ENCODE data around the gene ACIN1. TPM values are rescaled to one million over a fixed set of nuclear protein-coding genes. Genes with fewer than 3 reads are reported as not detected.

The ACIN1 gene
- total and polyA plus RNA-seq, 9 of the 15 experiments (the other 6 are each of a cell fraction or from before 2014, with no cell fraction given), result 5.0 to 196 (median 129) TPM

- TF ChIP-seq, protein P1, sequence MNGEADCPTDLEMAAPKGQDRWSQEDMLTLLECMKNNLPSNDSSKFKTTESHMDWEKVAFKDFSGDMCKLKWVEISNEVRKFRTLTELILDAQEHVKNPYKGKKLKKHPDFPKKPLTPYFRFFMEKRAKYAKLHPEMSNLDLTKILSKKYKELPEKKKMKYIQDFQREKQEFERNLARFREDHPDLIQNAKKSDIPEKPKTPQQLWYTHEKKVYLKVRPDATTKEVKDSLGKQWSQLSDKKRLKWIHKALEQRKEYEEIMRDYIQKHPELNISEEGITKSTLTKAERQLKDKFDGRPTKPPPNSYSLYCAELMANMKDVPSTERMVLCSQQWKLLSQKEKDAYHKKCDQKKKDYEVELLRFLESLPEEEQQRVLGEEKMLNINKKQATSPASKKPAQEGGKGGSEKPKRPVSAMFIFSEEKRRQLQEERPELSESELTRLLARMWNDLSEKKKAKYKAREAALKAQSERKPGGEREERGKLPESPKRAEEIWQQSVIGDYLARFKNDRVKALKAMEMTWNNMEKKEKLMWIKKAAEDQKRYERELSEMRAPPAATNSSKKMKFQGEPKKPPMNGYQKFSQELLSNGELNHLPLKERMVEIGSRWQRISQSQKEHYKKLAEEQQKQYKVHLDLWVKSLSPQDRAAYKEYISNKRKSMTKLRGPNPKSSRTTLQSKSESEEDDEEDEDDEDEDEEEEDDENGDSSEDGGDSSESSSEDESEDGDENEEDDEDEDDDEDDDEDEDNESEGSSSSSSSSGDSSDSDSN (IDR thresholded peaks at IDR 0.05; ENCODE audit: borderline replicate concordance in 1 of 2, low read depth in 2 of 2, low read length in 2 of 2), result peak; percentile 56 to 77; a peak in 2 of 4 replicates
- TF ChIP-seq, protein P2, sequence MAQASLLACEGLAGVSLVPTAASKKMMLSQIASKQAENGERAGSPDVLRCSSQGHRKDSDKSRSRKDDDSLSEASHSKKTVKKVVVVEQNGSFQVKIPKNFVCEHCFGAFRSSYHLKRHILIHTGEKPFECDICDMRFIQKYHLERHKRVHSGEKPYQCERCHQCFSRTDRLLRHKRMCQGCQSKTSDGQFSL (CRISPR knock-in tag; IDR thresholded peaks at IDR 0.05), result no peak
- TF ChIP-seq, protein P2 (tag; IDR thresholded peaks at IDR 0.05), result no peak
- TF ChIP-seq, protein P3, sequence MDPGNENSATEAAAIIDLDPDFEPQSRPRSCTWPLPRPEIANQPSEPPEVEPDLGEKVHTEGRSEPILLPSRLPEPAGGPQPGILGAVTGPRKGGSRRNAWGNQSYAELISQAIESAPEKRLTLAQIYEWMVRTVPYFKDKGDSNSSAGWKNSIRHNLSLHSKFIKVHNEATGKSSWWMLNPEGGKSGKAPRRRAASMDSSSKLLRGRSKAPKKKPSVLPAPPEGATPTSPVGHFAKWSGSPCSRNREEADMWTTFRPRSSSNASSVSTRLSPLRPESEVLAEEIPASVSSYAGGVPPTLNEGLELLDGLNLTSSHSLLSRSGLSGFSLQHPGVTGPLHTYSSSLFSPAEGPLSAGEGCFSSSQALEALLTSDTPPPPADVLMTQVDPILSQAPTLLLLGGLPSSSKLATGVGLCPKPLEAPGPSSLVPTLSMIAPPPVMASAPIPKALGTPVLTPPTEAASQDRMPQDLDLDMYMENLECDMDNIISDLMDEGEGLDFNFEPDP (CRISPR knock-in tag; IDR thresholded peaks at IDR 0.05), result no peak
- TF ChIP-seq ATF1 (CRISPR knock-in tag; IDR thresholded peaks at IDR 0.05), result no peak
- TF ChIP-seq ATF1 (tag; IDR thresholded peaks at IDR 0.05), result no peak
- TF ChIP-seq EP400 (IDR thresholded peaks at IDR 0.05), result no peak
- TF ChIP-seq CREBBP (IDR thresholded peaks at IDR 0.05; ENCODE audit: low read depth, low read length), result no peak
- no peak for TF ChIP-seq MGA (IDR thresholded peaks at IDR 0.05)
- TF ChIP-seq HDAC3 (IDR thresholded peaks at IDR 0.05; ENCODE audit: borderline replicate concordance, partially characterized antibody), result no peak
Observed at GRCh38 chr14:23056956-23057756, 37.8 kb downstream of the ACIN1 start, which contains the start of gene CDH24 (continued).

Measured in K562 (cell line).